GM12892 (cell line): Measurements from ENCODE around the gene MIP.

Experiments
- POLR2A ChIP-seq: IDR thresholded peaks from 2 replicates; pipeline ENCODE4 v1.6.1; 2011; ENCODE audit warnings: low read depth, low read length, control low read depth
- POLR2AphosphoS5 ChIP-seq: IDR thresholded peaks from 2 replicates; pipeline ENCODE4 v1.6.1; 2011; ENCODE audit warnings: low read depth, low read length, control low read depth
- TAF1 ChIP-seq: IDR thresholded peaks from 2 replicates; pipeline ENCODE4 v1.6.1; 2011; ENCODE audit warnings: low read depth, mild to moderate bottlenecking, control low read depth, low read length, borderline replicate concordance

DNA sequence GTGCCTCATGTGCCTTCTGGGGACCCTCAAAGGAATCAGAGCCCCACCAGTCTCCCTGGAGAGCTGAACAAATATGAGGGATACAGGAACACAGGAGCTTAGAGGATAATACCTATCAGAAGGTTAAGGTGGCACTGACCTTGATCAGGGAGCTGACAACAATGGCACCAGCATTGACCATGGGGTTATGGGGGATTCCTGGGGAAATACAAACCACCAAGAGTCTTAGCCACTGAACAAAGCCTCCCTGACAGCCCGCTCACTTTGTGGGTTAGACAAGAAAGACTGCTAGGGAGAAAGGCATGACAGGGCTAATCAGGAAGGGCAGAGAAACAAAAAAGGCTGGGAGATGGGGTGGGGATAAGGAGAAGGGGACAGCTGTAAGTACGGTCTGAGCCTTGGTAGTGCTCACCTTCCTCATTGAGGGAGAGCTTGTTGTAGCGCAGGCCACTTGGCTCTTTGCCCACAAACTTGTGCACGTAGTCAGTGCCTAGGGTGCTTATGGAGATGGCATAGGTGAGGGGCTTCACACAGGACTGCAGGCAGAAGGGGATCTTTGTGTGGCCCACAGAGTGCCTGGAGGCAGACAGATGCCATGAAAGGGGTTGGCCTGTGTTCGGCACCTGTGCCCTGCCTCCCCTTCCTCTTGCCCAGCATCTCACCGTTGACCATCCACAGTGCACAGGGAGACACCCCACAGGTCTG lies 23.2 kb upstream of the MIP start:
- peak; percentile 21; the same call in 1 of the 2 replicates for TF ChIP-seq POLR2A
- no peak for TF ChIP-seq TAF1
- TF ChIP-seq POLR2AphosphoS5, result no peak
